Prostate gland (tissue), 2 donors: Measurements from ENCODE around the gene PLCG1. TPM values are rescaled to one million over a fixed set of nuclear protein-coding genes. Genes with fewer than 3 reads are reported as not detected.

ENCODE experiments used
- DNase-seq: peaks from one replicate; pipeline ENCODE4 v3.0.0-alpha.2; 2019; ENCODE audit warnings: low spot score
- H3K27ac ChIP-seq, 2 donors: fragments of 200-600 bp; sonication (generic); 2 replicates each; pipeline ENCODE4 v1.5.1; 2017 to 2019
- H3K27me3 ChIP-seq: fragments of 200-600 bp; sonication (generic); replicated peaks from 2 replicates; pipeline ENCODE4 v1.5.1; 2019; ENCODE audit not compliant: insufficient read depth
- H3K36me3 ChIP-seq, 2 donors: fragments of 200-600 bp; sonication (generic); 1 replicate in 1 of 2; 2 replicates in 1 of 2; pipeline versions ENCODE4 v1.5.1 to v1.8.1; 2017 to 2019
- H3K4me1 ChIP-seq: fragments of 200-600 bp; sonication (generic); replicated peaks from 2 replicates; pipeline ENCODE4 v1.5.1; 2019
- H3K4me3 ChIP-seq, 2 donors: fragments of 200-600 bp; sonication (generic); 2 replicates each; pipeline ENCODE4 v1.5.1; 2017 to 2019
- H3K9me3 ChIP-seq: fragments of 200-600 bp; sonication (generic); 2 replicates; pipeline ENCODE4 v1.5.1; 2017
- CTCF ChIP-seq, 4 experiments: fragments of 200-600 bp in 2 of 4; fragments of 450-650 bp in 2 of 4; sonication (generic) in 2 of 4; IDR thresholded peaks; 1 replicate in 3 of 4; 2 replicates in 1 of 4; pipeline ENCODE4 v1.5.1; 2016 to 2019; ENCODE audit warnings: antibody characterized with exemption in 4 of 4, mild to moderate bottlenecking in 2 of 4, moderate library complexity in 2 of 4
- POLR2A ChIP-seq: fragments of 450-650 bp; IDR thresholded peaks from one replicate; pipeline ENCODE4 v1.6.1; 2016; ENCODE audit warnings: antibody characterized with exemption, mild to moderate bottlenecking
- POLR2AphosphoS5 ChIP-seq: sonication (generic); formaldehyde crosslinking; IDR thresholded peaks from one replicate; pipeline ENCODE4 v1.6.1; 2017; ENCODE audit warnings: antibody characterized with exemption
- WGBS: methylation state at CpG from one replicate; pipeline ENCODE4 v1.1.5; 2018; 5-methylcytosine and 5-hydroxymethylcytosine counted together
- intact Hi-C: fragments of 100-400 bp; cut with DNase I; formaldehyde crosslinking; loops from one replicate; pipeline ENCODE4 v1.14.2; 2022
- total RNA-seq, 2 donors: library from RNA; depleted of rRNA; stranded (reverse); fragments of >200 nt; gene quantifications; one replicate each; pipeline ENCODE4 v1.1.0, GENCODE V29; 2016

Gene PLCG1
- total RNA-seq, 2 donors from 2014 or later = 67.9 to 129 TPM

- TF ChIP-seq POLR2A (no peak), POLR2AphosphoS5 (no peak), CTCF (IDR thresholded peaks at IDR 0.05) (no peak)
- Histone ChIP-seq H3K27ac (peak overlapping the region; percentile 93 to 96), H3K4me3 (peak overlapping the region; percentile 84 to 98), H3K9me3 (no peaks in the 10 kb centered on the region), H3K36me3 (no peaks in the 10 kb centered on the region), H3K4me1 (no peaks in the 10 kb centered on the region), H3K27me3 (no peaks in the 10 kb centered on the region)
- intact Hi-C loops = no loop called here
- WGBS = 34% methylated on average over 23 of the region's 23 CpGs
- no peak for DNase-seq
Observed at GRCh38 chr20:41135888-41136679, 1.3 kb upstream of the PLCG1 start.

- peak overlapping the region; percentile 93 to 96 for H3K27ac ChIP-seq
- DNase-seq = peak; percentile 40
- no peaks in the 10 kb centered on the region for H3K4me1 ChIP-seq
- TF ChIP-seq POLR2AphosphoS5 (peak; percentile 40), POLR2A (no peak), CTCF (IDR thresholded peaks at IDR 0.05) (no peak)
- H3K9me3 ChIP-seq = no peaks in the 10 kb centered on the region
- no peaks in the 10 kb centered on the region for H3K27me3 ChIP-seq
- H3K36me3 ChIP-seq = no peaks in the 10 kb centered on the region
- under 1% methylated on average over 34 of the region's 66 CpGs for WGBS
- H3K4me3 ChIP-seq = peak overlapping the region; percentile 84 to 98
- intact Hi-C loops = no loop called here
Observed at GRCh38 chr20:41137614-41138474, 501 bp downstream of the PLCG1 start.

GRCh38 chr20:41138475-41139226 lies 1.3 kb downstream of the PLCG1 start:
- no peaks in the 10 kb centered on the region for H3K4me1 ChIP-seq
- intact Hi-C loops = no loop called here
- DNase-seq = no peak
- peak overlapping the region; percentile 93 to 96 for H3K27ac ChIP-seq
- H3K36me3 ChIP-seq = no peaks in the 10 kb centered on the region
- TF ChIP-seq POLR2AphosphoS5 (no peak), POLR2A (no peak), CTCF (IDR thresholded peaks at IDR 0.05) (no peak)
- H3K9me3 ChIP-seq = no peaks in the 10 kb centered on the region
- 12% methylated on average over 12 of the region's 12 CpGs for WGBS
- H3K27me3 ChIP-seq = no peaks in the 10 kb centered on the region
- H3K4me3 ChIP-seq = peak overlapping the region; percentile 84 to 98

- Histone ChIP-seq H3K27me3 (no peaks in the 10 kb centered on the region), H3K4me3 (peak overlapping the region in 1 of 2 donors; percentile 98), H3K27ac (peak overlapping the region; percentile 93 to 96), H3K9me3 (no peaks in the 10 kb centered on the region), H3K4me1 (no peaks in the 10 kb centered on the region), H3K36me3 (no peaks in the 10 kb centered on the region)
- TF ChIP-seq POLR2A = no peak
- TF ChIP-seq CTCF (IDR thresholded peaks at IDR 0.05) = no peak
- TF ChIP-seq POLR2AphosphoS5 = no peak
- DNase-seq = no peak
- intact Hi-C loops = no loop called here
- 38% methylated on average over 5 of the region's 5 CpGs for WGBS
Observed at GRCh38 chr20:41139227-41140093, 2.1 kb downstream of the PLCG1 start.
